ENCODE results near the gene C1orf216. TPM values are rescaled to one million over a fixed set of nuclear protein-coding genes. Genes with fewer than 3 reads are reported as not detected.

The C1orf216 gene
- total and polyA plus RNA-seq, 2 of the 8 experiments (the other 6 are each of a cell fraction or from before 2014, with no cell fraction given): 7.5 to 10.8 TPM

DNA sequence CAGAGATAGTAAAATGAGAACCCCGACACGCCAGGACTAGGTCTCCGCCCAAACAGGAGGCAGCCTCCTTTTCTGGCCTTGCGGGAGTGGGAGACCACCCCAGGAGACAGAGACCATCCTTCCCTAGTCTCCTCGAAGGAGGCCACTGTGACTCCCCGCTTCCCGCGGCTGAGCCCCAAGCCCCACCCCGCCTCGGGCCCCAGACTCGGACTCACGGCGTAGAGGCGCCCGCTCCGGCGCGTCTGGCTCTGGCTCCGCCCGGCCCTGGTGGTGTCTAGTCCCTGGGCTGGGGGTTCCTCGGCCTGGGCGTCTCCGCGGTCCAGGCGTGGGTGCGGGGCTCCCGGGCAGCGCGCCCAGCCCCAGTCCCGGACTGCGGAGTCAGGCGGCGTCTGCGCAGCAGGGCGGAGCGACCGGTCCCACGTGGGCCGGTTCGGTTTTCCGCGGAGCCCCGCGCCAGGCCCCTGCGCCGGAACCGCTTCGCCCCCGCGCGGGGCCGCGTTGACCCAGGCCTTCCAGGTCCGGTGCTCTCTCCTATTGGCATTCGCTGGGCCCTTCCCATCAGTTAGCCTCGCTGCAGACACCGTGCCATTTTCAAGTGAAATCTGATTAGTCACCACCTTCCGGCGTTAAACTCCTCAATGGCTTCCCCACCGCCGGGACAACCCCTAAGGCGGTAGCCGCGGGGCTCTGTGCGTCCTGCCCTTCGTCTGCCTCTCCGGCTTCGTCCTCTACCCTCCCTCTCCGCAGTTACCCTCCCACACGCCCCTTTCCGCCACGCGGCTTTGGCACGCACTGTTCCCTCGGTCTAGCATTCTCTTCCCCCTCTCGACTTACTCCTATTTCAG, at the start of gene C1orf216 (continued):
- TF ChIP-seq PHF8 (conservative IDR thresholded peaks at IDR 0.05; ENCODE audit: low read depth, low read length) (peak; percentile 32; the same call in 1 of the 2 replicates), ASH2L (IDR thresholded peaks at IDR 0.05; ENCODE audit: low read length) (peak; percentile 42), SRF (IDR thresholded peaks at IDR 0.05; ENCODE audit: low read depth, low read length) (no peak), HDAC6 (IDR thresholded peaks at IDR 0.05; ENCODE audit: low read depth, low read length) (no peak), CHD7 (IDR thresholded peaks at IDR 0.05; ENCODE audit: insufficient replicate concordance, low read length) (no peak), CBX8 (IDR thresholded peaks at IDR 0.05; ENCODE audit: borderline replicate concordance, low read depth, low read length) (no peak), SP2 (IDR thresholded peaks at IDR 0.05; ENCODE audit: low read length) (no peak), SAP30 (IDR thresholded peaks at IDR 0.05; ENCODE audit: insufficient read depth, insufficient replicate concordance, low read length) (no peak)
- TF ChIP-seq, protein P1, sequence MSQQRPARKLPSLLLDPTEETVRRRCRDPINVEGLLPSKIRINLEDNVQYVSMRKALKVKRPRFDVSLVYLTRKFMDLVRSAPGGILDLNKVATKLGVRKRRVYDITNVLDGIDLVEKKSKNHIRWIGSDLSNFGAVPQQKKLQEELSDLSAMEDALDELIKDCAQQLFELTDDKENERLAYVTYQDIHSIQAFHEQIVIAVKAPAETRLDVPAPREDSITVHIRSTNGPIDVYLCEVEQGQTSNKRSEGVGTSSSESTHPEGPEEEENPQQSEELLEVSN (IDR thresholded peaks at IDR 0.05): peak; percentile 93
